ENCODE results near the gene PF4V1.

The PF4V1 gene

GRCh38 chr4:73847526-73848182 lies 5.4 kb upstream of the PF4V1 start:
- peak; percentile 68 for DNase-seq

GRCh38 chr4:73848183-73848777 lies 4.8 kb upstream of the PF4V1 start:
- DNase-seq = no peak

GRCh38 chr4:73850261-73850970 lies 2.7 kb upstream of the PF4V1 start:
- no peak for DNase-seq

- no peak for DNase-seq
Observed at GRCh38 chr4:73851293-73851692, 1.8 kb upstream of the PF4V1 start.

- DNase-seq = no peak
Observed at GRCh38 chr4:73852771-73853170, 325 bp upstream of the PF4V1 start.

GRCh38 chr4:73853718-73854473 lies 800 bp downstream of the PF4V1 start:
- no peak for DNase-seq

GRCh38 chr4:73855406-73855805 lies 2.3 kb downstream of the PF4V1 start:
- no peak for DNase-seq

- DNase-seq = no peak
Observed at GRCh38 chr4:73856518-73856917, 3.4 kb downstream of the PF4V1 start.

GRCh38 chr4:73859614-73860088 lies 6.6 kb downstream of the PF4V1 start:
- no peak for DNase-seq

GRCh38 chr4:73860181-73860580 lies 7.1 kb downstream of the PF4V1 start:
- DNase-seq = no peak

GRCh38 chr4:73860917-73861316 lies 7.8 kb downstream of the PF4V1 start:
- peak; percentile 83 for DNase-seq

GRCh38 chr4:73862322-73862721 lies 9.2 kb downstream of the PF4V1 start:
- no peak for DNase-seq

GRCh38 chr4:73864365-73864764 lies 11.3 kb downstream of the PF4V1 start:
- DNase-seq = no peak

GRCh38 chr4:73864961-73865360 lies 11.9 kb downstream of the PF4V1 start:
- no peak for DNase-seq

GRCh38 chr4:73865431-73866096 lies 12.5 kb downstream of the PF4V1 start:
- DNase-seq = peak; percentile 77

- DNase-seq = no peak
Observed at GRCh38 chr4:73866246-73866645, 13.2 kb downstream of the PF4V1 start.

- DNase-seq = no peak
Observed at GRCh38 chr4:73867783-73868182, 14.7 kb downstream of the PF4V1 start.

GRCh38 chr4:73868206-73869129 lies 15.4 kb downstream of the PF4V1 start:
- no peak for DNase-seq

GRCh38 chr4:73869130-73870055 lies 16.3 kb downstream of the PF4V1 start, which contains the start of gene CXCL1:
Gene CXCL1 (plus strand): TSS chr4:73869393. CDS start chr4:73869471, 78 bp downstream.
- DNase-seq = peak; percentile 46

- peak; percentile 45 for DNase-seq
Observed at GRCh38 chr4:73870260-73870659, 17.2 kb downstream of the PF4V1 start.

All from suppressor macrophage treated with lipopolysaccharide for 4 hours (primary cell).